ENCODE data around the gene BFSP2.

BFSP2 gene, protein sequence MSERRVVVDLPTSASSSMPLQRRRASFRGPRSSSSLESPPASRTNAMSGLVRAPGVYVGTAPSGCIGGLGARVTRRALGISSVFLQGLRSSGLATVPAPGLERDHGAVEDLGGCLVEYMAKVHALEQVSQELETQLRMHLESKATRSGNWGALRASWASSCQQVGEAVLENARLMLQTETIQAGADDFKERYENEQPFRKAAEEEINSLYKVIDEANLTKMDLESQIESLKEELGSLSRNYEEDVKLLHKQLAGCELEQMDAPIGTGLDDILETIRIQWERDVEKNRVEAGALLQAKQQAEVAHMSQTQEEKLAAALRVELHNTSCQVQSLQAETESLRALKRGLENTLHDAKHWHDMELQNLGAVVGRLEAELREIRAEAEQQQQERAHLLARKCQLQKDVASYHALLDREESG

DNA sequence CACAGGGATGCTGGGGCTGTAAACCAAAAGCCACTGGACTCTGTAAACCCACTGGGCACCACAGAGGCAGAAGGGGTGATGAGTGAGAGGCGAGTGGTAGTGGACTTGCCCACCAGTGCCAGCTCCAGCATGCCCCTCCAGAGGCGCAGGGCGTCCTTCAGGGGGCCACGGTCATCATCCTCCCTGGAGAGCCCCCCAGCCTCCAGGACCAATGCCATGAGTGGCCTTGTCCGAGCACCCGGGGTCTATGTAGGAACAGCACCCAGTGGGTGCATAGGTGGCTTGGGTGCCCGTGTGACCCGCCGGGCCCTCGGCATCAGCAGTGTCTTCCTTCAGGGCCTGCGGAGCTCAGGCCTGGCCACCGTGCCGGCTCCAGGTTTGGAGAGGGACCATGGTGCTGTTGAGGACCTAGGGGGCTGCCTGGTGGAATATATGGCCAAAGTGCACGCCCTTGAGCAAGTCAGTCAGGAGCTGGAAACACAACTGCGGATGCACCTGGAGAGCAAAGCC, at the start of gene BFSP2:
BFSP2 (plus strand) TSS at position 51 of the 510 bp plus-strand sequence; CDS start at position 79, 28 bp downstream.
- DNase-seq (ENCODE audit: low read depth in 2 of 2, low spot score in 1 of 2): no peak

DNA sequence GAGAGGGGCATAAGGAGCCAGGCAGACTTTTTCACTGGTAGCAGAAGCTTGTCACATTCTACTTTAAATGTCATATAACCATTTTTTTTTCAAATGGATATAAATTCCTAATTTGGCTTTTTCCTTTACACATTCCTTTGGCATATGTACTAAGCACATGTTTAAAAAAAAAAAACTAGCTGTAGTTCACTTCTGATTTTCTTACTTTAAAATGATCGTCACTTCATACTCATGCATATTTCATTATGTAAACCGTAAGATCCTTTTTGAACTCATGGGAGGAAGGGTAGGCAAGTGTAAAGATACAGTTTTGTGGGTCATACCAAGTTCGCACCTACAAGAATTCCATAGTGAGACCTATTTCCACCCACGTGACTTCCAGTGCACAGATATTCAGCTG, 45.1 kb upstream of the BFSP2 start:
- DNase-seq (ENCODE audit: low read depth in 2 of 2, low spot score in 1 of 2): no peak

DNA sequence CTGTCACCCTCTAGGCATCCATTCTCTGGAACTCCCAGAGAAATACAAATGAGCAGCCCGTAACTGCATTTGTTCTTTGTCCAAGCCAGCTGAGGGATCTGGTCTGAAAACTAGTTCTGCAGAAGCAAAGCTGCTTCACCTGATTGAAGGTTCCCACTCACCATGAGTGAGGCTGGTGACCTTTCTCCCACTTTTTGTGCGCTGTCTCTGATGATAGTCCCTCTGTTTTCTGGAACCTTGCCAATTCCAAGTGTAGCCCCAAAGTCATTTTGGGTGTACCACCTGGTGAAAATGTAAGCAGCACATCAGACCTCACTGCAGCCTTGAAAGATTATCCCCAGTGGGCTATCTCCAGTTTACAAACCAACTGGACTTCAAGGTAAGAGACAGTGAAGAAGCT, 39.4 kb upstream of the BFSP2 start:
- DNase-seq (ENCODE audit: low read depth in 2 of 2, low spot score in 1 of 2): no peak

DNA sequence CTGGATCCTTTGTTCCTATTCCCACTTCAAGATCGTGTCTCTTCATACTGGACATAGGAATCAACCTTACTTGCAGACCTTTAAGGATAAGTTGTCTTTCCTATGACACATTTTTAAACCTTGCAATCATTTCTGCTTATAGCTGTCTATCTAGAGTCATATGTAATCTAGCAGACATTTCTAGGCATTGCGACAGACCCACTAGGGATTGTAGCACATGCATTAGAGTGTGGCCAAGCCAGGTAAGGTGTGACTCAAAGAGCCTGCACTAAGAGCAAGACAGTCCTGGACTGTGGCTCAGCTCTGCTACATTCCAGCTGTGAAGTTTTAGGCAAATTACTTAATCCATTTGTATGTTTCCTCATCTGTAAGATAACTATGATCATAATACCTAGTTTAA, 38.8 kb upstream of the BFSP2 start:
- no peak for DNase-seq (ENCODE audit: low read depth in 2 of 2, low spot score in 1 of 2)

DNA sequence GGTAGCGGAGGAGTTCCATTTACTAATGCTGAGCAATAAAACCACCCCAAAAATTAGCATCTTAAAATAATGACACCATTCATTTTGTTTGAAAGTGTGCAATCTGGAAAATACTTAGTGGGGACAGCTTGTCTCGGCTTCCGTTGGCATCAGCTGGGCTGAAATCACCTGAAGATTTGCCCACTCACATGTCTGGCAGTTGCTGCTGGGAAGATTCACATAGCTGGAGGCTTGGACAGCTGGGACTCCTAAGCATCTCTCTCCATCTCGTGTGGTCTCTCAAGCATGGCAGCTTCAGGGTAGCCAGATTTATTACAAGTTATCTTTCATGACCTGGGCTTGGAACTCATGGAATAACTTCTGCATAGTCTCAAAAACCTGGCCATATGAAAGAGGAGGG, 38.4 kb upstream of the BFSP2 start:
- DNase-seq (ENCODE audit: low read depth in 2 of 2, low spot score in 1 of 2): no peak

DNA sequence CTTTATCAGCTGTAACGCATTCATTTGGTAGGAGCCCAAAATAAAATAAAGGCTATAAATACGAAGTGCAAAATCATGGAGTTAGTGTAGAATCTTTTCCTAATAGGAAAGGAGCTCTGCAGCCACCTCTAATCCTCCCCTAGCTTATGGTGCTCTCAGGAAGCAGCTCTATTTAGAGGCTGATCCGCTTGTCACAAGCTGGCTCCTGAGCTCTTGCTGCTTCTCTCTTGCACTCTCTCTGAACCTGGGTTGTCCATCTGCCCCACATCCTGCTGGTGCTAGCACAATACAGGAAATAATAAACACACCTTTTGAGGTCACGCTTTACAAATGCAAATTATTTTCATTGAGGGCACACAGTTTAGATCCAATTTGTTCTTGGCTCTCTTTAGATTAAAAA, 37.3 kb upstream of the BFSP2 start:
- no peak for DNase-seq (ENCODE audit: low read depth in 2 of 2, low spot score in 1 of 2)

DNA sequence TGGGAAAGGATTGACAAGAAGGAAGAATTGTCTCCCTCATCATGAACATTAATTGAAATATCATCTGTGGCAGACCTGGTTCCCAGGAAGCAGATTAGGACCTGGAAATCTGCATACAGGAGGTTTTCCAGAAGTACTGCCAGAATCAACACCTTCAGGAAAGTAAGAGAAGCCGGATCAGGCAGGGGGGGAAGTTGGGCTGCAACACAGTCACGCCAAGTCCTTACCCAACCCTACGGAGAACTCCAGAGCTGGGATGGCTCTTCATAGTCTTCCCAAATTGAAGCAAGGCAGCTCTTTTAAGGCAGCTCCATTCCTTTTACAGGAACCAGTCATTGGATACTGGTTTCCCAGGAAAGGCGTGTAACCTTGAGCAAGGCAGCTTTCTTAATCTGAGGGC, 35.2 kb upstream of the BFSP2 start:
- no peak for DNase-seq (ENCODE audit: low read depth in 2 of 2, low spot score in 1 of 2)

DNA sequence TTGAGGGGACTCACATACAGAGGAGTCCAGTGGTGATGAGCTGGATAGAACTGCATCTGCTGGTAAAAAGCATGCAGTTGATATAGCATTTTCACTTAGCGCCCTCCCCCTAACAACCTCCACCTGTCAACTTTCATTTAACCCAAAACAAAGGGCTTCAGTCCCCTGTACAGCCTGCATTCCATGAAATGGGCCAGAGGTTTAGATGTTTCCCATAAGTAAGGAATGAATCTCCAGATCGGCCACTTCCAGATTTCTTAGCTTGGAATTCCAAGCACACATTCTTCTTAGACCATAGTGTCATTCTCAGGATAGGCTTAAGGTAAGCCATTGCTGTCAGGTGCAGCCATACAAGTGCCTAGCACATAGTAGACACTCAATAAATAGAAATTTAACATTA, 32.9 kb upstream of the BFSP2 start:
- no peak for DNase-seq (ENCODE audit: low read depth in 2 of 2, low spot score in 1 of 2)

DNA sequence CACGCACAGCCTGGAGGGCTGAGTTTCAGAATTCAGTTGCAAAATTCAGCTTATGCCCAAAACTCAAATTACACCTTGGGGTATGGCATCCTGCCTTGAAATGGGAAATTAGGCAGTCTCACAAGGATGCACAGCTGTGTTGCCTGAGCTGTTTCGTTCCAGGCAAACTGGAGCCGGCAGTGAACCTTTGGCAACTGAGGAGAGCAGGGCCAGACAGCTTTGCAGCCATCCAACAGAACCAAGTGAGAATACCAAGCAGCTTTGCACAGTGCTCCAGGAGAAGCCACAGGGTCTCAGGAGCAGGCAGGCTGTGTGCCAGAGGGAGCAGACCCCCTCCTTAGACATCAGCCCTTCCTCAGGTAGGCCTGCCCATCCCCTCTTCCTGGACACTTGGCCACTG, 32.5 kb upstream of the BFSP2 start:
- DNase-seq (ENCODE audit: low read depth in 2 of 2, low spot score in 1 of 2): no peak

DNA sequence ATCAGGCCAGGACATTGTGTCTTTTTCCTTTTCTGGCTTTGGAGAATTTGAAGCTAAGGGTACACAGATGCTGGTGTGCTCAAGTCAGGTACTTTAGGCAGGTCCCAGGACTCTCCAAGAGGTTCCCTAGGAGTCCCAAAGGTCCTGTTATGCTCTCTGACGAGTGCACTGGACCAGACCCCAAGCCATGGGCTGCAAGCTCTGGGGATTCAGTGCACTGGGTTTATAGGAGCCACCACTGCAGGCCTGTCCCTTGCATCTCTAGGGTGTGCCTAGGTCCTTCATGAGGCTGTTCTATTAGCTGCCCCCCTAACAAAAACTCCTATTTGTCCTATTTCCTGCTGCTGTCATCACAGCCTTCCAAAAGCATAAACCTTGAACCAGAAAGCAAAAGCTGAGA, 31.9 kb upstream of the BFSP2 start:
- no peak for DNase-seq (ENCODE audit: low read depth in 2 of 2, low spot score in 1 of 2)

DNA sequence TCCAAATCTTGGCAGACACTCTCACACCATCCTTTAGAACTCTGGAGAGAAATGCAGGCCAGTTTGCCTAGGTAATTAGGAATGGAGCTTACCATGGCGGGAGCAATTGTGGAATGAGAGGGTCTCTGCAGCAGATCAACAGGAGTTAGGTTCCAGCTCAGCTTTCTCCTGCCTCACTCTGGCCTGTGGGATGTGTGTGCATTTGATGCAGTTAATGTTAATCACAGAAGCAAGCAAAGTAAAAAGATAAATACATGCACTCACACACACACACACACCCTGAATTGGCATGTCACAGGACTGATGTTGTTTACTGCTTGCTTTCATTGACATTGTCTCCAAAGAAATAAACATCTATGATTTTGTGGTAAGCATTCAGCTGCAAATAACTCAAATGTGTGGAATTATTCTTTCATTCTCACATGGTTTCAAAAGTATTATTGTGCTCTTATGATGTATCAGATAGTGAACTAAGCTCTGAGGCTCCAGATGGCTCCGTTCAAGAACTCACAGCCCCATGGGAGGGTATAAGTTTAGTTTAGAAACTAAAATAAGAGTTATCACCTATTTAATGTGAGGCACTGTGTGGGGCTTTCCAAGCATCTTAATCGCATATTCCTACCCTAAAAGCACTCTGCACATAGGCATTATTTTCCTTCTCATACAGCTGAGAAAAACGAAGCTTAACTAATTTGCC, 31.3 kb upstream of the BFSP2 start:
- no peak for DNase-seq (ENCODE audit: low read depth in 2 of 2, low spot score in 1 of 2)

DNA sequence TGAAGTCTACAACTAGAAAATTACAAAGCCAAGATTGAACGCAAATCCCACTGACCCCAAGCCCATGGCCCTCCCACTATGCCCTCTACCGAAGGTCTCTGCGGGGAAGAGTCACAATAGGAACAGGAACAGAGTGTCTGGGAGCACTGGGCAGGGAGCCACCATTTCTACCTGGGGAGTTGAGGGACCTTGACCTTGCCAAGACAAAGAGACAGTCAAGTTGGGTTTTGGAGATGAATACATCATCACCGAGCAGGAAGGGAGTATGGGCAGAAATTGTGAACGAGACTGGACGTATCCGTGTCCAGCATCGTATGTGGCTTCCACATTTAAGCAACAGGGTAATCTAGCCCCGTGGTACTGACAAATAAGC, 30.8 kb upstream of the BFSP2 start:
- DNase-seq (ENCODE audit: low read depth in 2 of 2, low spot score in 1 of 2): no peak

DNA sequence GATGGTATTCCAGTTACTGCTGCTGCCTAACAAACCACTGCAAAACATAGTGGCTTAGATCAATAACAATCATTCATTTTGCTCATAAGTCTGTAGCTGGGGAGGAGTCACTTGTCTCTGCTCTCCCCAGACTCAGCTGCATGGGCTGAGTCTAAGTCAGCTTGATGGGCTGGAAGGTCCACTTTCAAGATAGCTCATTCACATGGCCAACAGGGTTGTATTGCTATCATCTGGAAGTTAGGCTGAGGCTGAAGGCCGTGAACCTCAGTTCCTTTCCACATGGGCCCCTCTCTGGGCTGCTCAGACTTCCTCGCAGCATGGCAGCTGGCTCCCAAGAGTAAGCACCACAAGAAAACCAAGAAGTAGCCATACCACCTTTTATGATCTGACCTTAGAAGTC, 28.7 kb upstream of the BFSP2 start:
- no peak for DNase-seq (ENCODE audit: low read depth in 2 of 2, low spot score in 1 of 2)

DNA sequence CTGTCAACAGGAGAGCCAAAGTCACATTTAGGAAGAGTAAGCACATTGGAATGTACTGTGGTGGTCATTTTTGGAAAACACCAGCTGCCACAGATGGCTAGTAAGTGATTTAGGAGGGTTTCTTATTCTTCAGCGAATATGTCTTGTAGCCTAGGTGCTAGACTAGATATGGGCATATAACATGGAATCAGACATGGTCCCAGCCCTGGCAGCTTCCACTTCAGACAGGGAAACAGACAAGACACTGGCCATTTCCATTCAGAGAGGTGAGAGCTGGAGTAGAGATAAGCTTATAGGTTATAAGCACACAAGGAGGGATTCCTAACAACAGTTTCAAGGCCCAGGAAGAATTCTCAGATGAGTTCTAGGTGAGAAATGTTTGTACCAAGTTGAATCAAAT, 28.2 kb upstream of the BFSP2 start:
- DNase-seq (ENCODE audit: low read depth in 2 of 2, low spot score in 1 of 2): no peak

DNA sequence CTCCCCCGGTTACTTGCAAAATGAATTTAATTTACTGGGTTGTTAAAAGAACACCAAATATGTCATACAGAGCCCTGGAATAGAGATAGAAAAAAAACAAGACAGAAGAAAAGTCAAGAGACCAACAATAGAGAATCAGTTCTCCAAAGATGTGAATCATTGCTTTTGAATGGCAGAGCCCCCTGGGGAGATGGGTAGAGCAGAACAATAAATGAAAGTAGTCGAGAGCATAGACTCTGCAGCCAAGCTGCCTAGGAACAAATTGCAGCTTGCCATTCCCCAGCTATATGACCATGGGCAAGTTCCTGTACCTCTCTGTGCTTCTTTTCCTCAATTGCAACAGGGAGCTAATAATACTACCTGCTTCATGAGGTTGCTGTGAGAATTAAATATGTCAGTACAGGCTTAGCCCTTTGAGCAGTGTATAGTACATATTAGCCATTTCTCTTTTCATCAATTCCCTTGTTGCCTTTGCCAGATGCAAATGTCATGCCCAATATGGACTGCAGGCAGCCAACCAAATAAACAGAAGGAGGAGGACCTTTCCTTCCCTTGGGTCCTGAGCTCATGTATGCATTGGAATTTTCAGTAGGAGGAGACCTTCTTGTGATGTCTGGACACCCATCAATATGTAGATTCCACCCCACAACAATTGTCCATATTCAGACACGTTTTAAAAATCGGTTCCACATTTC, 25.0 kb upstream of the BFSP2 start:
- DNase-seq (ENCODE audit: low read depth in 2 of 2, low spot score in 1 of 2): no peak

DNA sequence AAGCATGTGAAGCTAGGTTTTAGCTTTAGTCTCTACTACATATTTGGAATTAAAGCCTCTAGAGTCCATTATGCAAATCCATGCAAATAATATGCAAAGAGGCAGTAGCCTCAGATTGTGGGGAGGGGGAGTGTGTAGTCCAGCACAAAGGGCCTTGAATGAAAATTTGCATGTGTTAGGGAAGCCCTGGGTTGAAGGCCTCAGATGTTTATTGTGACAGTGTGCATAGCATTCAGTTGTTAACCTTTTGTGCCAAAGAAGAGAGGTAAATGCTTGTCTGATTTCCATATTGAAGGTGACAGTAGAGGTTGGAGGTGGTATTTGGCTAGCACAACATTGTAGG, 24.5 kb upstream of the BFSP2 start:
- no peak for DNase-seq (ENCODE audit: low read depth in 2 of 2, low spot score in 1 of 2)

DNA sequence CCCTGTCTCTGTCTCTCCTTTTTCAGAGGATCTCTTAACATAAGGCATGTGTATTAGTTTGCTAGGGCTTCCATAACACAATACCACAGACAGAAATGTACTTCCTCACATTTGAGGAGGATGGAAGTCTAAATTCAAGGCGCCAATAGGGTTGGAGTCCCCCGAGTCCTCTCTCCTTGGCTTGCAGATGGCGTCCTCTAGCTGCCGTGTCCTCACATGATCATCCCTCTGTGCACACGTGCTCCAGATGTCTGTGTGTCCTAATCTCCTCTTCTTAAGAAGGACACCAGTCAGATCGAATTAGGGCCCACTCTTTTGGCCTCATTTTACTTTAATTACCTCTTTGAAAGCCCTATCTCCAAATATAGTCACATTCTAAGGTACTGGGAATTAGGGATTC, 23.0 kb upstream of the BFSP2 start:
- DNase-seq (ENCODE audit: low read depth in 2 of 2, low spot score in 1 of 2): no peak

DNA sequence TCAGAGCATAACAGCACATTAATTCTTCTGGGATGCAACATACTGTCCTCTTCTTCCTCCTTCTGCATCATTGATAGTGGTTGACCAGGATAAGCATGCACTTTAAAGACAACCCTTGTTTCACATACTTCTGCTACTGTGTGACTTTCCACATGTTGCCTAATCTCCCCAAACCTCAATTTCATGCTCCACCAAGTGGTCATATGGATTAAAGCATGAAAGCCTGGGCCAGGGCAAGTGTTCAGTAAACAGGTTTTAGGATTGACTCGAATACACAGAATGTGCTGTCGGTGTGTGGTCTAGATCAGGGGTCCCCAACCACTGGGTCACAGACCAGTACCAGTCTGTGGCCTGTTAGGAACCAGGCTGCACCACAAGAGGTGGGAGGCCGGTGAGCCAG, 22.5 kb upstream of the BFSP2 start:
- DNase-seq (ENCODE audit: low read depth in 2 of 2, low spot score in 1 of 2): no peak

DNA sequence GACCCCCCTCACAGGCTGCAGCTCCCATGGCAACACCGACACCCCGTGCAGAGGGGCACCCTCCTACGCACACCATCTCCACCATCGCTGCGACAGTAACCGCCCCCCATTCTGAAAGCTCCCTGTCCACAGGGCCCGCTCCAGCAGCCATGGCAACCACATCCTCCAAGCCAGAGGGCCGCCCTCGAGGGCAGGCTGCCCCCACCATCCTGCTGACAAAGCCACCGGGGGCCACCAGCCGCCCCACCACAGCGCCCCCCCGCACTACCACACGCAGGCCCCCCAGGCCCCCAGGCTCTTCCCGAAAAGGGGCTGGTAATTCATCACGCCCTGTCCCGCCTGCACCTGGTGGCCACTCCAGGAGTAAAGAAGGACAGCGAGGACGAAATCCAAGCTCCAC, 19.9 kb upstream of the BFSP2 start:
- DNase-seq (ENCODE audit: low read depth in 2 of 2, low spot score in 1 of 2): no peak

DNA sequence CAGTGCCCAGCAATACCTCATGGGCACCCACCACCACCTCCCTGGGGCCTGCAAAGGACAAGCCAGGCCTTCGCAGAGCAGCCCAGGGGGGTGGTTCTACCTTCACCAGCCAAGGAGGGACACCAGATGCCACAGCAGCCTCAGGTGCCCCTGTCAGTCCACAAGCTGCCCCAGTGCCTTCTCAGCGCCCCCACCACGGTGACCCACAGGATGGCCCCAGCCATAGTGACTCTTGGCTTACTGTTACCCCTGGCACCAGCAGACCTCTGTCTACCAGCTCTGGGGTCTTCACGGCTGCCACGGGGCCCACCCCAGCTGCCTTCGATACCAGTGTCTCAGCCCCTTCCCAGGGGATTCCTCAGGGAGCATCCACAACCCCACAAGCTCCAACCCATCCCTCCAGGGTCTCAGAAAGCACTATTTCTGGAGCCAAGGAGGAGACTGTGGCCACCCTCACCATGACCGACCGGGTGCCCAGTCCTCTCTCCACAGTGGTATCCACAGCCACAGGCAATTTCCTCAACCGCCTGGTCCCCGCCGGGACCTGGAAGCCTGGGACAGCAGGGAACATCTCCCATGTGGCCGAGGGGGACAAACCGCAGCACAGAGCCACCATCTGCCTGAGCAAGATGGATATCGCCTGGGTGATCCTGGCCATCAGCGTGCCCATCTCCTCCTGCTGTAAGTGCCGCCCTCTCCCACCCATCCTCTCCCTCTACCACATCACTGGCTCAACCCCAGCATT, 19.2 kb upstream of the BFSP2 start:
- DNase-seq (ENCODE audit: low read depth in 2 of 2, low spot score in 1 of 2): no peak

DNA sequence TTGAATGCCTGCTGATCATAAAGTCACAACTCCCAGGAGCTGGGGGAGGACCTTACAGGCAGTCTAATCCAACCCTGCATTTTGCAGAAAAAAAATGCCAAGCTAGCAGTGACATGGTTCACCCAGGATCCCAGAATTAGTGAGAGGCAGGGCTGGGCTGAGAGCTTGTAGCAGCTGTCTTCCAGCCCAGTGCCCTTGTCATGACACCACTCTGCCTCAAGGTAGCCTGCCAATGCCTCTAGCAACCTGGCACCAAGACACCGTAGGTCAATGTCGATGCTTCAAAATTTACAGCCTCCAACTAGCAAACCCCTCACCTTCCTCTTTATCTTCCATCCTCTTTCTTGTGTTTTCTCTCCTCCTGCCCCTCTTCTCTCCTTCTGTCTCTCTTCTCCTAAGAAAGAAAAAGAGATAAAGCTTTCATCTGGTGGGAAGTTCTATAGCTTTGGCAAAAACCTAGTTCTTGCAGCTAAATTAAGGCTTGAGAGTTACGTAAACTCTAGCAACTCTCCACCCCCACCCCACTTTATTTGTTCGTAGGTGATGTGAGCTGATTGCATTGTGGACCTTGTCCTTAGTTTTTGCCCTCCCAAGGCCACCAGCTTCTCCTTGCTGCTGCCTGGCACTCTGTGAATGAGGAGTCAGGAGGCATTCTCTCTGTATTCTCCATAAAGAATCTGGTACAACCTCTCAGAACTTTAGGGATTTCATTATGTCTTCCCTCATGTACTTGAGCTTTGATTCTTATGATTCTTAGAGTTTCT, 18.3 kb upstream of the BFSP2 start:
- no peak for DNase-seq (ENCODE audit: low read depth in 2 of 2, low spot score in 1 of 2)
